ENCODE data around the gene ATP2A3.
"Not testable (repeated sequence)": the region's sequence is repeated elsewhere in the genome, so short reads cannot be mapped to it uniquely, and the experiment has no call there.

The ATP2A3 gene

DNA sequence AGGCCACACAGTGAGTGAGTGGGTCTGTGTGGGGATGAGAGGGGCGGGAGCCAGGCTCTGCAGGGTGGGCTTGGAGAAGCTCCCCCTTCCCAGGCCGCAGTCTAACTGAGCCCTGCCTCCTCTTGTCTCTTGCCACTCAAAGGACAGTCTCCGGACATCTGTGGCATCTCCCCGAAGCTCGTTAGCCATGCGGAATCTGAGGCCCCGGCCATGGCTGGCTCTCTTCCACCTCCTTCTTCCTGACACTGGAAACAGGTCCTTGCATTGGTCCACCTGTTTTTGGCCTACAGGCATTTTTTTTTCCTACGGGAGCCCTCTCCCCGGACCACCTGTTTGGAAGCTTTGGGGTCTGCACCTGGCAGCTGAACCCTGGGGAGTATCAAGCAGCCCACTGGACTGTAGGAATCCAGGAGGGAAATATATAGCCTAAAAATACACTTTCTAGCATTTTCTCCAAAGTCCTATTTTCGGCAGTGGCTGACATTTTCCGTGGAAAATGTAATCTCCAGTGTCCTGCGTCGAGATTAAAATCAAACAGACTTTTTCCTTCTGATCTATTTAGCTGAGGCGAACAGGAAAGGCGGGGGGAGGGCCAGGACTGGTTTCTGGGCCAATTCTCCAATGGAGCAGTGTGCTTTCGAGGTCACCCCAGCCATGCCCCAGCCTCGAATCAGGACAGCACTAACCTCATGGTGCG is 9.1 kb downstream of the ATP2A3 start:
- no peak for DNase-seq (ENCODE audit: low read depth in 2 of 2)

DNA sequence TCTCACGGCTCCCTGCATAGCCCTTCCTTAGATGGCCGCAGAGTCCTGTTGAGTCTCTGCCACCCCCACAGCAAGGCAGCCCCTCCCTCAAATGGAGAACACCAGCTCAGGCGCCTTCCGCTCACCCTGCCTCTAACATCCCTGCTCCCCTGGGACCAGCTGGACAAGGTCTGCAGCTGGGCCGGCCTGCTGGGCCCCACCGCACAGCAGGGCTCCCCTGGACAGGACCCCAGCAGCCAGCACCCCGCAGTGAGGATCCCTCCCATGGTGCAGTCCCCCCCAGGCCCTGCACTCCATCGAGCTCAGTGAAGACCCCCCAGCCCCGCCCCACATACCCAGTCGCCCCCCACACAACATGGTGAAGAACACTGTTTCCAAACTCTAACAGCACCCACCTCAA is 10.2 kb downstream of the ATP2A3 start:
- no peak for DNase-seq (ENCODE audit: low read depth in 2 of 2)

DNA sequence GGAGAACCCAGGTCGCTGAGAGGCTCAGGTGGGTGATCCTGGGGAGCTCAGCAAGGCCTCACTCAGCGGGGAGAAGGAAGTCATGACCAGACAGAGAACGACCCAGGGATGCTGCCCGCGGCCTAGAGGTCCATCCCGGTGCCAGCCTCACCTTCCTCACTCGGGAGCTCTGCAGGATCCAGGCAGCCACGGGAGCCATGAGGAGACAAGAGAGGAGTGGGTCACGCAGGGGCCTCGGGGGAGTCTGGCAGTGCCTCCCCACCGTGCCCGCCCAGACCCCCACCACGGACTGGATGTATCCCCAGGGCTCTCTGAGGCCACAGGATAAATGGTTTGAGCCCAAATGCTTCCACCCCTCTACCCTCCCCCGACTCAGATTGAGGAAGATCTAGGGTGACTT is 10.7 kb downstream of the ATP2A3 start:
- no peak for DNase-seq (ENCODE audit: low read depth in 2 of 2)

DNA sequence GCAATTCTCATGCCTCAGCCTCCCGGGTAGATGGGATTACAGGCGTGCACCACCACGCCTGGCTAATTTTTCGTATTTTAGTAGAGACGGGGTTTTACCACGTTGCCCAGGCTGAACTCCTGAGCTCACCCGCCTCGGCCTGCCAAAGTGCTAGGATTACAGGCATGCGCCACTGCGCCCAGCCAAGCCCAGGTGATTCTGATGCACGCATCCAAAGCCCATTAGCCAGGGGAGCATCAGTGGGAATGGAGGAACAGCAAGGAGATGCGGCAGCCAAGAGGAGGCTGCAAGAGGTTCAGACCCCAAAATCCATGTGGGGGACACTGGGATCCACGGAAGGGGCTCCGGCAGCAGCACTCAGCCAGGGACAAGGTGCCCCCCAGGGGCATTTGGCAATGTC is 12.1 kb downstream of the ATP2A3 start:
- no peak for DNase-seq (ENCODE audit: low read depth in 2 of 2)

DNA sequence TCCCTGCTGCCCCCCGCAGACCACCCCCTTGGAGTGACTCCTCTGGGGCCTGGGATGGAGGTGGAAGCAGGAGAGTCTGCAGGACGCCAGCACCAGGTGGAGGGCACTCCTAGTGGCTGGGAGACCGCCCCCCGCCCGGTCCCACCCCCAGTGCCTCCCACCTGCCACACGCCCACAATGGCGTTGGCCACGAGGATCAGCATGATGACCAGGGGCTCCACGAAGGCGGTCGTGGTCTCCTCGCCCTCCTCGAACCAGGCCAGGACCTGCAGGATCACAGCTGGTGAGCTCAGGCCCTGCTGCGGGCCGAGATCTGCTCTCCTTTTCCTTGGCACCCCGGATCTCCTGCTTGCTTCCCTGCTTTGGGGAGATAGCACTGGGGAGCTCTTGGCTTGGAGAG is 12.8 kb downstream of the ATP2A3 start:
- no peak for DNase-seq (ENCODE audit: low read depth in 2 of 2)

DNA sequence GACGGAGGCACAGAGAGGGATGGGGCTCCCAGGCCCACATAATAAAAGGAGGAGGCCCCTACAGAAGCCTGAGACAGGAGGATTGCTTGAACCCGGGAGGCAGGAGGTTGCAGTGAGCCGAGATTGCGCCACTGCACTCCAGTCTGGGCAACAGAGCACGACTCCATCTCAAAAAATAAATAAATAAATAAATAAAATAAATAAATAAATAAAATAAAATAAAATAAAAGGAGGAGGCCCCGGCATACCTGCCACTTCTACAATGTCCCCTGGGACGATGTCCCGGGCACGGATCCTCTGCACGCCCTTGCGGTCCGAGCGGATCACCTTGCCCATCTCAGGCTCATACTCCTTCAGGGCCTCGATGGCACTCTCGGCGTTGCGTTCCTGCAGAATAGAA is 13.2 kb downstream of the ATP2A3 start:
- no peak for DNase-seq (ENCODE audit: low read depth in 2 of 2)

DNA sequence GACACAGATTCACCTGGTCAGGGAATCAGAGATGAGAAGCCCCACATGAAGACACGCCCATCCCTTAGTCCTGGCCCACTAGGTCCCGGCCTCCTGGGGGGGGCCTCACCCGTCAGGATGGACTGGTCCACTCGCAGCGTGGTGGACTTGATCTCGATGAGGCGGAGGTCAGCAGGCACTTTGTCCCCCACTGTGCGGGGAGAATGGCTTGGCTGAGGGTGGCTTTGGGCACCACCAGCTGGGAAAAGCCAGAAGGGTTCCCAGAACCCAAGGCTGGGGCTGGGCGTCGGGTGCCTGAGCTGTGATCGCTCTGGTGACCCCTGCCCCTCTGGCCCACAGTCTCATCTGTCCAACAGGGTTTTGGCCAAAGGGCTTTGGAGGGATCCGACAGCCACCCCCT is 13.7 kb downstream of the ATP2A3 start:
- DNase-seq (ENCODE audit: low read depth in 2 of 2) = no peak

DNA sequence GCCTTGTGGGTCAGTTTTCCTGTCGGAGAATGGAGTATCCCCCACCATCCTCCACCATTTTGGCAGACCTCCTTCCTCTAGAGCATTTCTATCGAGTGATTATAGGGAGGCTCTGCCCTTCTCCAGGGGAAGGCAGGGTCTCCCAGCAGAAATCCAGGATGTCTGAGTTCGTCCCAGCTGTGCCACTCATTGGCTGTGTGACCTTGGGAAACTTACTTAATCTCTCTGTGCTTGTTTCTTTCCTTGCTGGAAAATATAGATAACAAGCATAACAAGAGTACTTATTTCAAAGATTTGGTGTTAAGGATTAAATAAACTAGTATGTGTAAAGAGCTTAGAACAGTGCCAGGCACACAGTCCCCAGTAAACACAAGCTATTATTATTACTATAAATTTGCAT is 14.8 kb downstream of the ATP2A3 start:
- no peak for DNase-seq (ENCODE audit: low read depth in 2 of 2)

DNA sequence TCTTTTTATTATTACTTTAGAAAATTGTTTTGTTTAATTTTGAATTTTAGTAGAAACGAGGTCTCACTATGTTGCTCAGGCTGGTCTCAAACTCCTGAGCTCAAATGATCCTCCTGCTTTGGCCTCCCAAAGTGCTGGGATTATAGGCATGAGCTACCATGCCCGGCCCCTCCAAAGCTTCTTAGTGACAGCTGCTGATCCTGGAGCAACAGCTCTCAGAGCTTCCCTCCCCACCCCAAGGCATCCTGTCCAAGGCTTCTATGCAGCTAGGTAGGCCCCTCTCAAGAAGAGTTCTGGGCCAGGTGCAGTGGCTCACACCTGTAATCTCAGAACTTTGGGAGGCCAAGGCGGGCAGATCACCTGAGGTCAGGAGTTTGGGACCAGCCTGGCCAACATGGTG is 15.7 kb downstream of the ATP2A3 start:
- not testable (repeated sequence) for DNase-seq (ENCODE audit: low read depth in 2 of 2)

DNA sequence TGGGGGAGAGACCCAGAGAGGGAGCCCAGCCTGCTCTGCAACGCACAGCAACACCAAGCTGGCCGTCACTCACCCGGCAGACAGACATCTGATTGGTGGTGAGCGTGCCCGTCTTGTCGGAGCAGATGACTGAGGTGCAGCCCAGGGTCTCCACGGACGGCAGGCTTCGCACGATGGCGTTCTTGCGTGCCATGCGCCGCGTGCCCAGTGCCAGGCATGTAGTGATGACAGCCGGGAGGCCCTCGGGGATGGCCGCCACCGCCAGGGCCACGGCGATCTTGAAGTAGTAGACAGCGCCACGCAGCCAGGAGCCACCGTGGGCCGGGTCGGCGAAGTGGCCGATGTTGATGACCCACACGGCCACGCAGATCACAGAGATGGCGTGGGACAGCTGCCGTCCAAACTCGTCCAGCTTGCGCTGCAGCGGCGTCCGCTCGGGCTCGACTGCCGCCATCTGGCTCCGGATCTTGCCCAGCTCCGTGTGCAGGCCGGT is 16.9 kb downstream of the ATP2A3 start:
- DNase-seq (ENCODE audit: low read depth in 2 of 2) = no peak

DNA sequence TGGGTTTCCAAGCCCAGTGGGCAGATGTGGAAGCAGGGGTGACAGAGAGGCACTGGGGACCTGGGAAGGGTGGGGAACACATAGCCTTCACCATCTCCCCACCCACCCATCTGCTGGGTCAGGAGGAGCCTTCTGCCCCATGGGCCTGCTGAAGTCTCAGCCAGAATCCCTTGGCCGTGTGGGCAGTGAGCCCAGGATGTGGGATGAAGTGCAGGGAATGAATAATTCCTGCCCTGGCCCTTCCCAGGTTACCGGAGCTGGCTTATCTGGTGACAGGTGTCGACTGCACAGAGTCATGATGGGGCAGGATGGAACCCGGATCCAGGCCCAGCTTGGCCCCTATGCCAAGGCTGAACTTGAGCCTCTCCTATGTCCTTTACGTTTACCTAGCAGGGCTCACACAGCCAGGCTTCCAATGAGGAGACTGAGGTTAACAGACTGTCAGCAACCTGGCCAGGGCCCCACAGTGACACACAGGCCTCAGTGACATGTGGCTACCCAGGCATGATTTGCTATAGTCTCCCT is 17.5 kb downstream of the ATP2A3 start:
- DNase-seq (ENCODE audit: low read depth in 2 of 2) = no peak

DNA sequence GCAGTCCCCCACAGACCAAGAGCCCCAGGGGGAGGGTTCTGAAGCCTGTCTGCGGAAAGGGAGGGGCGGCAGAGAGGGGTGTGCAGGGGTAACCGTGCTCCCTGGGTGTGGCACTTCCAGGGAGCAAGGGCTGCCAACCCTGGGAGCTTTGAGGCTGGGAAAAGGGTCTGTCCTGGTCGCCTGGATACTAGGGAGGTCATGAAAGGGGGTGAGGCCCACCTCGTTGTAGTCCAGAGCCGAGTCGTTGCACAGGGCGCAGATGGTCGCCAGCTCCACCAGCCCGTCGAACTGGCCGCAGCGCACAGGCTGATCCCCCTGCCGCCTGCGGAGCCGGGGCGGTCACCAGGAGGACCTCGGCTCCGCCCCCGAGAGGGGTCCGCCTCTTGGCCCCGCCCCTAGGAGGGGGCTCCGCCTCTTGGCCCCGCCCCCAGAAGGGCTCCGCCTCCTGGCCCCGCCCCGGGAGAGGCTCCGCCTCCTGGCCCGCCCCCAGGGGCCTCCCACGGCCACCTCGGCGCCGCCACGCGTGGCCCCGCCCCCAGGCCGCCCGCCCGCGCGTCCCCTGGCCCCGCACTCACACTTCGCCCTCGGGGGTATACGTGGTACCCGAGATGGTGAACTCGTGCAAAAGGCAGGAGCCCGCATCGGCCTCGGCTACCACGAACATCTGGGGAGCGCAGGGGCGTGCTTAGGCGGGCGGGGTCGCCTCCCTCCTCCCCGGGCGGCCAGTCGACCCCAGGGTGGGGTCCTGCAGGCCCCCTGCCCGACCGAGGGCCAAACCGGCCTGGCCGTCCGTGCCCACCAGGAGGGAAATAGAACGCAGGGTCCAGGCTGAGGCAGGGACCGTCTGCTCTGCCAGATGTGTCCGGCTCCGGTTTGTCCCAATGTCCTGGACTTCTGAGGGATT is 19.5 kb downstream of the ATP2A3 start:
- no peak for DNase-seq (ENCODE audit: low read depth in 2 of 2)

DNA sequence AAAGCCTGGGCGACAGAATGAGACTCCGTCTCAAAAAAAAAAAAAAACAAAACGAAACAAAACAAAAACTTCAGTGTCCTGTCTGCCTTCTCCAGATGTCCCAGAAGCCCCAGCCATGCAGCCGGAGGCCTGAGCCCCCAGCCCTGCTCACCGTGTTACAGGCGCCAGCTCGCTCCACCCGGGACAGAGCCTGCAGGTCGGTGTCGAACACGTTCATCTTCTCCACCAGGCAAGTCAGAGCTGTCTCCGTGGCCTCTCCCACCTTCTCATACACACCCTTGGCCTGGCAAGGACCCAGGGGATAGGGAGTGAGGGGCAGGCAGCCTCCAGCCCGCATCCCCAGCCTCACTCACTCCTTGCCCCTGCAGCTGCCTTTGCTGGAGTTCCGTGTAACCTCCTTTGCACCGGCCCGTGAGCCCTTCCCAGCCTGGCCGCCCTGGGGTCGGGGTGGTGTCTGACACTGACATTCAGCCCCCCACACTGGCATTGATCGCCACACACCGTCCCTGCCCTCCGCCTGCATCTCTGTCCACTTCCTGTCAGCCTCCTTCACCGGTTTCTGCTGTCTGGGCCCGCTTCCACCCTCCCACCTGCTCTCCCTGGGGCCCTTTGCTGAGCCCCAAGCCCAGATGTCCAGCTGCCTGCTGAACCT is 20.9 kb downstream of the ATP2A3 start:
- no peak for DNase-seq (ENCODE audit: low read depth in 2 of 2)

DNA sequence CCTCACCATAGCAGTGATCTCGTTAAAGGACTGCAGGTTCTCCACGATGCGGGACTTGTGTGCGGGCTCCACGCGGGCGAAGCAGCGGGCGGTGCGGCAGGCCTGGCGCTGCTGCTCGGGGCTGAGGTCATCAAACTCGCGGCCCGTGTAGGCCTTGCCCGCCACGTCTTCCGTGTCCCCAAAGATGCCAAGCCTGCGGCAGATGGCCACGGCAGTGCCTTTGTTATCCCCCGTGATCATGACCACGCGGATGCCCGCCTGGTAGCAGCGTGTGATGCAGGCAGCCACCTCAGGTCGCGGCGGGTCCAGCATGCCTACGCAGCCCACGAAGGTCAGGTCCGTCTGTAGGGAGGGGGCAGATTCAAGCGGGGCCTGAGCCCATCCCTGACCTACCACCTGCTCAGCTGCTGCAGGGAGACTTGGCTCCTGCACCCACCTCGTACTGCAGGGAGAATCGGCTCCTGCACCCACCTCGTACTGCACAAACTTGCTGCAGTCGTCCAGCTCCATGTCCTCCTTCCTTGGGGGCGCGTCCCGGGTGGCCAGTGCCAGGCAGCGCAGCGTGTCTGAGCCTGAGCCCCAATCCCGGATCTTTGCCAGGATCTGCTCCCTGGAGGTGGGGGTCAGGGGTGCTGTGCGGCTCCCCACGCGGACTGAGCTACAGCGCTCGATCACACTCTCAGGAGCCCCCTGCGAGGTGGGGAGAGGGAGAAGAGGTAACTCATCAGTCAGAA is 23.1 kb downstream of the ATP2A3 start:
- no peak for DNase-seq (ENCODE audit: low read depth in 2 of 2)

DNA sequence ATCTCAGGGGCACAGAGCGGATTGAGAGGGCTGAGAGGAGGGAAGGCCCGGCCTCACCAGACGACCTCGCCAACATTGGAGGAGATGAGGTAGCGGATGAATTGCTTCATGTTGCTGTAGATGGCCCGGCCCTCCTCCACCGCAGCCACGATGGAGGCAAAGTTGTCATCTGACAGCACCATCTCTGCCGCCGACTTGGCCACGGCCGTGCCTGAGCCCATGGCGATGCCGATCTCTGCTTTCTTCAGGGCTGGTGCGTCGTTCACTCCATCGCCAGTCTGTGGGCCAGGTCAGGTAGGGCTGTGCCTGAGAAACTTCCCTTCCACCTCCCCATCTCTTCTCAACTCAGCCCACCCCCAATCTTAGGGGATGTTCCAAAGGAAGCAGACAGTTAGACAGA is 26.9 kb downstream of the ATP2A3 start:
- DNase-seq (ENCODE audit: low read depth in 2 of 2) = no peak

DNA sequence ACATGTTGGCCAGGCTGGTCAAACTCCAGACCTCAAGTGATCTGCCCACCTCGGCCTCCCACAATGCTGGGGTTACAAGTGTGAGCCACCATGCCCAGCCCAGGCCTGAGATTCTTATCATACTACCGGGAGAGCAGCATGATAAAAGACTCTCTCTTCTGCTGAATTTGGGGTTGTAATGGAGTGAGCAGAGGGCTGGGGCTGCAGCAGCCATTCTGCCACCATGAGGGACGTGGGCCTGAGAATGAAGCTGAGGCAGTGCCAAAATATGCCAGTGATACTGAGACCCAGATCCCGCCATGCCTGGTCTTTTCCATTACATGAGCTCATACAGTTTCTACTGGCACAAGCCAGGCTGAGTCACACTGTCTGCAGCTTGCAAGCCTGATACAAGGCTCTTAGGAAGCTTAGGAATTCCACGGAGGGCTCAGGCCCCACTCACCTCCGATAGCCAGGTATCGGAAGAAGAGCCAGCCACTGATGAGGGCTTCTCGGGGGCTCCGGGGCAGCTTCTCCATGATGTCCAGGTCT is 28.3 kb downstream of the ATP2A3 start:
- DNase-seq (ENCODE audit: low read depth in 2 of 2) = no peak

DNA sequence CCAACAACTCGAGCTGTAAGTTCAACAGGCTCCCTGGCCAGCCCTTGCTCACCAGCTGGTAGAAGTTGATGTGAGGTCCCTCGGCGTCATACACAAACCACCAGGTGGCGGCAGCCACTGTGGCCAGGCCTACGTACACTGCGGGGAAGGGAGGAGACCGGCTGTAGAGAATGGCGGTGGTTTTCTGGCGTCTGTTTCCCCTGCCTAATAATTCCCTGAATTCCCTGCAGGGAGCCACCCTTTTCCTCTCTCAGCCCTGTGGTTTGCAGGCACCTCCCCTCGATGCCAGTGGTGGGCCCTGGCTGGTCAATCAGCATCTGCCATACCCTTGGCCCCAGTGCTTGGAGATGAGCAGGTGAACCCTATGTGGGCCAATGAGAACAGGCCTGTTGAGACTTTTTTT is 29.1 kb downstream of the ATP2A3 start:
- DNase-seq (ENCODE audit: low read depth in 2 of 2) = no peak

DNA sequence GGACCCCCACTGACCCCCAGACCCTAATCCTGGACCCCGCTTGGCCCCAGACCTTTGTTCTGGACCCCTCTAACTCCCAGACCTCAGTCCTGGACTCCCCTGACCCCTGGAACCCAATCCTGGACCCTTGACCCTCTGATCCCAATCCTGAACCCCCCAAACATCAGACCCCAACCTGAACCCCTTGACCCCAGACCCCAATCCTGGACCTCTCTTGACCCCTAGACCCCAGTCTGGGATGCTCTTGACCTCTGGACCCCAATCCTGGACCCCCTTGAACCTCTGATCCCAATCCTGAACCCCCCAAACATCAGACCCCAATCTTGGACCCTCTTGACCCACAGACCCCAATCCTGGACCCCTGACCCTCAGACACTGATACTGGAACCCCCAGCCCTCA is 34.5 kb downstream of the ATP2A3 start:
- no peak for DNase-seq (ENCODE audit: low read depth in 2 of 2)

DNA sequence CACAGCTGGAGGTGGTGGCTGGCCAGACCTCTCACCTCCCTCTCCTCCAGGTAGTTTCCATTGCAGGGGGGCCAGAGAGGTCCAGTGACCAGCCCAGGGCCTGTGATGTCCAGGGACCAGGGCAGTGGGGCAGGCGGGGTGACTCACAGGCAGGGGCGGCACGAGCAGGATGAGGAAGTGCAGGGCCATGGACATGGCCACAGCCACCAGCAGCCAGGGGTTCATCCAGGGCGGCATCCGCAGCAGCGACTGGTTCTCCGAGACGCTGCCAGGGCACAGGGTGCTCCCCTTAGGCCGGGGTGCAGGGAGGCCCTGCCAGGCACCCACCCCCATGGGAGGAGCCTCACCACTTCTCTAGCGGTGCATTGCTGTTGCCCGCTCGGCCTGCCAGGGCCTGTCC is 35.1 kb downstream of the ATP2A3 start:
- no peak for DNase-seq (ENCODE audit: low read depth in 2 of 2)

DNA sequence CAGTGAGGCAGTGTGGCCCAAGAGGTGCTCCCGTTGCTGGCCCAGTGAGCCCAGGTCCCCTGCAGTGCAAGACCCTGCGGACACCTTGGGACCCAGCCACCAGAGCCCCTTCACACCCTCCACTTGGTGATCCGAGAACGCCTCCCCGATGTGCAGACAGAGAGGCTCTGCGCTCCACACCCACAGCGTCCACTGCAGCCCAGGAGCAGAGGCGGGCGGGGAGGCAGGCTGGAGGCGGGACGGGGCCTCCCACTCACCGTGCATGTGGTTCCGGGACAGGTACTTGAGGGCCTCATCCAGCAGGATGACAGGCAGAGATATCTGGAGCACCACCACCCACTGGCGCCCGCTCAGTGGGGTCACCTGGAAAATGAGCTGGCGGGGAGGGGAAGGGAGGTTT is 35.8 kb downstream of the ATP2A3 start:
- no peak for DNase-seq (ENCODE audit: low read depth in 2 of 2)

DNA sequence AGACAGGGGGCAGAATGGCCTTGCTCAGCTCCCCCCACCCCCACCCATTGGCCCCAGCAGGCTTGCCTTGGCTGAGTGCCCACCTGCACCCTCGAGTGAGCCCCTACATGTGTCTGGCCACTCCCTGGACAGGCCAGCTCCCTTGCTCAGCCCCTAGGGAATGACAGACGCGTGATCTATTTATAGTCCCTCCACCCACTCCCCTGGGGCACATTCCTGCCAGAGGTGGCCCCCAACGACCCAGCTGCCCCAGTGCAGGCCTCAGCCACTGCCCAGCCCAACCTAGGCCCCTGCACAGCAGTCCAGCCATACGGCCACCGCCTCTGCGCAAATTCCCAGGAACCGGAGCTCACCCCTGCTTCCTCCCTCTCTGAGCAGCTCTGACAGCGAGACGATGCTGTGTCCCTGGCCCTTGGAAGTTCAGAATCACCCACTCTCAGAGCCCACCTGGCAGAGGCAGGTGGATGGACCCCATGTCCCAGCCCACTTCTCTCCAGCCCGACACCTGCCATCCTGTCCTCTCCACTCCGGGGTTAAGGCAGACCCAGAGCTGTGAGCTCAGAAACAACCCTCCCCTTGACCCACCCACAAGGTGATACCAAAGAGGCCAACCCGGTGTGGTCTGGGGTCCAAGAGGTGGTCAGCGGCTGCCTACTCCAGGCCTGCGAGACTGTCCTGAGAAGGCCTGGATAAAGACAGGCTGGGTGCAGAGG is 36.5 kb downstream of the ATP2A3 start:
- no peak for DNase-seq (ENCODE audit: low read depth in 2 of 2)

Measured in stimulated activated CD8-positive, alpha-beta memory T cell treated with anti-CD3 and anti-CD28 coated beads, Interleukin-15, amount 100 ng/mL, for 48 hours (primary cell).